ENCODE data around the gene AIRE. TPM values are rescaled to one million over a fixed set of nuclear protein-coding genes. Genes with fewer than 3 reads are reported as not detected.

Gene AIRE
- total and polyA plus RNA-seq, 8 donors, result 0.18 to 0.87 TPM; not detected in 6

- intact Hi-C loops (cut with DNase I; ENCODE audit: low total_unique reads), result no loop called here
- WGBS, 5 donors, result 76 to 85% (median 80%) methylated on average over 10 to 18 of the region's 18 CpGs
- no peak for DNase-seq
These were observed 45.0 kb downstream of the AIRE start for GRCh38 chr21:44330698-44331097.

GRCh38 chr21:44331209-44331608 lies 45.5 kb downstream of the AIRE start:
- intact Hi-C loops (cut with DNase I; ENCODE audit: low total_unique reads), result no loop called here
- no peaks in the 10 kb centered on the region for H3K9me3 ChIP-seq
- H3K4me3 ChIP-seq, result no peak overlapping the region
- no peaks in the 10 kb centered on the region for H3K27me3 ChIP-seq
- TF ChIP-seq CTCF (IDR thresholded peaks at IDR 0.05) (no peak), POLR2A (IDR thresholded peaks at IDR 0.05) (no peak), POLR2AphosphoS5 (IDR thresholded peaks at IDR 0.05) (no peak), EP300 (IDR thresholded peaks at IDR 0.05) (no peak)
- no peak overlapping the region for H3K27ac ChIP-seq
- no peak for DNase-seq
- WGBS, 5 donors, result 81 to 88% (median 87%) methylated on average over 12 to 16 of the region's 16 CpGs; no CpG with 5 or more reads in 1 of the 5 donors
- peaks cover 3 to 76% (median 64%) of the 10 kb centered on the region in 4 donors for H3K36me3 ChIP-seq
- no peaks in the 10 kb centered on the region for H3K4me1 ChIP-seq

More at GRCh38 chr21:44330698-44331097, 45.0 kb downstream of the AIRE start:
- Histone ChIP-seq H3K4me1 (no peaks in the 10 kb centered on the region), H3K36me3 (peaks cover 3 to 76% (median 64%) of the 10 kb centered on the region in 4 donors), H3K27ac (no peak overlapping the region), H3K27me3 (no peaks in the 10 kb centered on the region), H3K4me3 (no peak overlapping the region), H3K9me3 (no peaks in the 10 kb centered on the region)
- TF ChIP-seq EP300 (IDR thresholded peaks at IDR 0.05) (no peak), POLR2A (IDR thresholded peaks at IDR 0.05) (no peak), POLR2AphosphoS5 (IDR thresholded peaks at IDR 0.05) (no peak), CTCF (IDR thresholded peaks at IDR 0.05) (no peak)

GRCh38 chr21:44331650-44332307 lies 46.1 kb downstream of the AIRE start:
- WGBS, 5 donors, result 67 to 78% (median 73%) methylated on average over 12 to 20 of the region's 20 CpGs
- H3K4me1 ChIP-seq, result no peaks in the 10 kb centered on the region
- H3K27ac ChIP-seq, result no peak overlapping the region
- H3K36me3 ChIP-seq, result peaks cover 7 to 76% (median 64%) of the 10 kb centered on the region in 4 donors
- DNase-seq, result no peak
- no peak overlapping the region for H3K4me3 ChIP-seq
- H3K27me3 ChIP-seq, result no peaks in the 10 kb centered on the region
- H3K9me3 ChIP-seq, result no peaks in the 10 kb centered on the region
- no peak for TF ChIP-seq EP300 (IDR thresholded peaks at IDR 0.05)
- no peak for TF ChIP-seq CTCF (IDR thresholded peaks at IDR 0.05)
- no peak for TF ChIP-seq POLR2A (IDR thresholded peaks at IDR 0.05)
- no peak for TF ChIP-seq POLR2AphosphoS5 (IDR thresholded peaks at IDR 0.05)
- intact Hi-C loops (cut with DNase I; ENCODE audit: low total_unique reads), result no loop called here

GRCh38 chr21:44332383-44332782 lies 46.7 kb downstream of the AIRE start:
- Histone ChIP-seq H3K36me3 (peaks cover 7 to 76% (median 63%) of the 10 kb centered on the region in 4 donors), H3K27me3 (no peaks in the 10 kb centered on the region), H3K9me3 (no peaks in the 10 kb centered on the region), H3K4me1 (peaks cover 0 to 1% (median 0%) of the 10 kb centered on the region in 4 donors), H3K4me3 (no peak overlapping the region), H3K27ac (no peak overlapping the region)
- WGBS, 5 donors, result 85 to 94% (median 90%) methylated on average over 17 of the region's 17 CpGs
- intact Hi-C loops (cut with DNase I; ENCODE audit: low total_unique reads), result no loop called here
- TF ChIP-seq POLR2A (IDR thresholded peaks at IDR 0.05), result no peak
- TF ChIP-seq CTCF (IDR thresholded peaks at IDR 0.05), result no peak
- no peak for TF ChIP-seq EP300 (IDR thresholded peaks at IDR 0.05)
- TF ChIP-seq POLR2AphosphoS5 (IDR thresholded peaks at IDR 0.05), result no peak
- no peak for DNase-seq
